IPS DF 19.7 (cell line): Measurements from ENCODE around the gene MROH9.

ENCODE experiments used
- DNase-seq: peaks from one replicate; pipeline ENCODE4 v3.0.0-alpha.2; 2013; ENCODE audit warnings: low read depth, low spot score

The MROH9 gene

DNA sequence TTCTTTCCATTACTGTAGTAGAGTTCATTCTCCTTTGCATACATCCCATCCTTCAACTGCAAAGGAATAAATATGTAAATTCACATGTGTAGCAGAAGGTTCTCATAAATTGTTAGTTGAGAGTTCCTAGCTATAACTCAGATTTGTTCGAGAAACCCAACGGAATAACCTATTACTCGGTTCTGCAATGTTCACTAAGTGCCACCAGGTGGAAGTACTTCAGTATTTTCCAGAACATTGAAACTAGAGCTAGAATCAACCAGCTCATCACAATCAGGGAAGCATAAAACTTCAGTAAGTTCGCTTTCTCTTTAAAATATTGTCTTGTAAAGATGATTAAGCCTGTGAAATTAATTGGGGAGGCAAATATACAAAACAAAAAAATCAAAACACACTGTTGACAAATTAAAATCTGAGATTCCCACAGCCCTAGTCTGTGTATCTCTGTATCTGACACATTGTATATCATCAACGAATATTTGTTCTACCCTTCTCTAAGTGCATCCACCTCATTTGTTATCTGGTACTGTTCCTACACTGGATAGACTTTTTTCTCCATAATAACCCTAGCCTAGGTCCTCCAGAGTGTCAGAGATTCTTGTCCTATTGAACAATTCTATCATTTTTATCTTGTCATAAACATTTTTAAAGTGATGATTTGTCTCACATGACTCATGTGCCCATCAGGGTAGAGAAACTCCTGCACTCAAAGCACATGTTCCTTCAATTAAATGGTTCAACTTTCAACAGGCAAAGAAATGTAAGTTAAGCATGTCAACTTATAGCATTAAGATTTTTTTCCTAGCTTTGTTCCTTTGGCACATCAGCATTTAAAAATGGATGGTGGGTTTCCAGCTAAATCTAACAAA, 31.9 kb downstream of the MROH9 start:
- DNase-seq, result no peak

DNA sequence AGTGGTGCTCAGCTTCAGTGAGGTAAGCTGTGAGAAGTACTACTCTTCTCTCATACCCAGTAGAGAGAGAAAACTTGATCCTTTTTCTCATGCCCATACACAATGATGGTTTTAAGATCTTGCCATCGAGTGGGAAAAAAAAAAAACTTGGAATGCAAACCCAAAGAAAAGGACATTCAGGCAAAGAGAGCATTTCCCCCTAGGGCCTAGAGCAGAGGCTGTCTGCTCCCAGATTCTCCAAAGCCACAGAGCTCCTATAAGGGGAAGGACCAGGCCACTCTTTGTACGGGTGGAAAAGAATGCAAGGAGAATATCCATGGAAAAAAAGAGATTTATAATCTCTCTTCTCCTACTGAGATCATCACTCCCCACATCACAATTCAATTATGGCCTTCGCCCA, 34.9 kb downstream of the MROH9 start:
- no peak for DNase-seq

DNA sequence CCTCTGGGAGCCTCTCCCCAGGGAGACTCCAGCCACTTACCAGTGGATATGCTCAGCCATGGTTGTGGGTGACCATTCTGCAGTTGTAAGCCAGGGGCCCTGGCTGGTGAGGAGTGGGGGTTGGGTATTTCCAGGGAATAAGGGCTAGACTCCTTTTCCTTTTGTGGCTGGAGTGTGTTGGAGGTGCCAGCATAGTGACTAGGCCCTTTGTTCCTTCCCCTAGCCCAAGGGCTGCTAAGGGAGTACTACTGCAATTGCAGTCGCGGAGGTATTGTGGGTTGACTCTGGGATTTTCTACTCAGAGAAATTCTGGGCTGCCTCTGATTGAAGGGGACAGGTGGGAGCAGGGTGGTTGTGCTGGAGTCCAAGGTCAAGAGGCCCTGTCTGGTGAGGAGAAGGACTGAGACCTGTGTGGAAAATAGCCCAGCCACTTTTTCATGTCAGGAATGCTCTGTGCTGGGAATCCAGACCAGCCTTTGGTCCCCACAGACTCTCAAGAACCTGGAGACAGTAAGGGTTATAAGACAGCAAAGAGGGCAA, 43.1 kb downstream of the MROH9 start:
- DNase-seq, result no peak

DNA sequence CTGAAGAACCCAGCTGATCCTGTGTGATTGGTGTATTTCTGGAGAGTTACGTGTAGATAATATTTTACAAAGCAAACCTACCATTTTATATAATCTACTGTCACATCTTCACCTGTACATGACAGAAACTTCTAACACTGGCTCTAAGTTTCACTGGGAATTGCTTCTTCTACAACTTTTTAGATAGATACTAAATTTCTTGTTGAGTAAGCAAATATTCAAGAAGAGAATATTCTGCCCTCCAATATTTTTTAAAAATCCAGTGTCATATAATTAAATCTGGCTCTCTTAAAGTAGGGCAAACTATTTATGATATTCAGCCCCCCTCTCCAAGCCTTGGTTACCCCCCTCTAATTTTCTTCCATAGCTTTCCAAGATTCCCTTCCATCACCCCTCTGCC, 50.1 kb downstream of the MROH9 start:
- DNase-seq, result no peak

DNA sequence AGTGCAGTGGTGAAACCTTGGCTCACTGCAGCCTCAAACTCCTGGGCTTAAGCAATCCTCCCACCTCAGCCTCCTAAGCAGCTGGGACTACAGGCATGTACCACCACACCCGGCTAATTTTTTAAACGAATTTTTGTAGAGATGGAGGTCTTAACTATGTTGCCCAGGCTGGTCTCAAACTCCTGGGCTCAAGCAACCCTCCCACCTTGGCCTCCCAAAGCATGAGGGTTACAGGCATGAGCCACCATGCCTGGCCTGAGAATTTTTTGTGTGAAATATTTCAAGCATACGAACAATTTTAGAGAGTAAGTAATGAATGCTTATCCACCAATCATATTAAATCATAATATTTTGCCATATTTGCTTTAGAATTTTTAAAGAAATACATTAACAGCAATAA, 51.6 kb downstream of the MROH9 start:
- DNase-seq, result no peak

DNA sequence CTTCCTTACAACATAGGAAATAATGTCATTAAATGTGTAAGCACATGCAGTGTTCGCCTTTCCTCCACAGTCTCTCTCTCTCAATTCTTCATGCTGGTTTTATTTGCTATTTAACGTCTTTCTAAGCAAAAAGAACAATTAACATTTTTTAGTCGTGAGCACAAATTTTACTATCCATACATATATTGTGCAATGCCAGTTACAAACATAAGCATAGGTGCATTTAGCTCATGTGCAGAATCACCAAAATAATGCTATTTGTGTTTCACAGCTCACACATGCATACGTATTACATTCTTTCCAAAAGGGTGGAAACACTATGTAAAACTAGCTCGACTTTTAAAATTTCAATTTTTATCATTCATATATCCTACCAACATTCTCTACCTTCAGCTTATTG, 52.1 kb downstream of the MROH9 start:
- DNase-seq, result no peak

DNA sequence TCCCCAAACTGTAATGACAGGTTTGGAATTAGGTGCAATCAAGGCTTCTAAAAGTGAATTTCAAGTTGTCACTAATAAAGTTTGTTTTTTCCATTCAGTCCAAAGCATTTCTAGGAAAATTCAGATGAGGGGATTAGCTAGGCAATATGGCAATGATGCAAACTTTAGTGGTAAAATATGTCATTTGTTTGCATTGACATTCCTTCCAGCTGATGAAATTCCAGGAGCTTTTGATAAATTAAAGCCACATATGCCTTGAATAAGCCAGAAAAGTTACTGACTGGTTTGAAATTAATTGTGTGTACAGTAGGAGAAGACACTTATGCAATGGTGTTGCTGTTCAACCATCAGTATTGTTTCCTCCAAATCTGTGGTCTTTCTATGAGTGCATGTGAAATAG, 57.8 kb downstream of the MROH9 start:
- no peak for DNase-seq

DNA sequence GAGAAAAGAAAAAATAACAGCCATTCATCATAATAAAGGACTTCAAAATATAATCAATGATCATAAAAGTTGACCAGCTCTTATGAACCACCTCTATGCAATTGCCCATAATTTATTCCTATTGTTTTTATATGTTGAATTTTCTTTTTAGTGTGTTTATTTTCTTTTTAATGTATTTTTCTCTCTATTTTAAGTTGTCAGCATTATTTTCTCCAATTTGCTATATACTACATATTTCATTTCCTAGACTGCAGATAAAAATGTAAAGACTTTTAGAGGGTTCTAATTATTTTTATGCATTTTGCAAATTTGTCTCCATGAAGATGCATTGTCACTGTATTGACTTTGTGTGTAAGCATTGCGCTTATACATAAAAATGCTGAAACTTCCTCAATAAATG, 58.4 kb downstream of the MROH9 start:
- no peak for DNase-seq

DNA sequence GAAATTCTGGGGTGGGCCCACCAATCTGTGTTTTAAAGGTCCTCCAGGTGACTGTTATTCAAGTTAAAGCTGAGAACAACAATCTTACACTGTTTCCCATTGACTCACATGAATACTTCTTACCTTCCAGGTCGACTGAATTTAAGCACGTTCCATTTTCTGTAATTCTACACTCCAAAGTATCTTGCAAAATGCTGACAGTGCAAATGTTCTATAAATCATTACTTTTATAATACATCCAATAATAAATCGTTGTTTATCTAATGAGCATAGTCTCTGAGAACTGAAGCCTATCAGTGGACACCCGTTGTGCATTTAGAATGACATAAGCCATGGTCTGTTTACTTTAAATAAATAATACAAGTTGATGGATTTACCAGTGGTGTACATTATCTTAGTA, 79.5 kb downstream of the MROH9 start:
- no peak for DNase-seq

DNA sequence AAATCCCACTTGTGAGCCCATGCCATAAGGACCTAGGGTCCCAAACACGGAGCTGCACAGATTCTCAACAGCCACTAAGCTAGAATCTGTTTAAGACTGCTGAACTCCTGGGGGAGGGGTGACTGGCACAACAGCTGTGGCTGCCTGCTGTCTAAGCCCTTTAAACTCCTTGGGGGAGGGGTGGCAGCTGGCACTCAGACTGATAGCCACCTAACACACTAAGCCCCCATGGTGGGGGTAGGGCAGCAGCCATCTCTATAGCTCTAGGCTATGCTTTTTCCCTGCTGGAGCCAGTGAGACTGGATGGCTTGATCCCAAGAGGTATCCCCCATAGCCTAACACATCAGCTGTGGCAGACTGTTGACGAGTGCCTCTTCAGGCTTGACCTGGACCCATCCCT, 82.1 kb downstream of the MROH9 start:
- no peak for DNase-seq

DNA sequence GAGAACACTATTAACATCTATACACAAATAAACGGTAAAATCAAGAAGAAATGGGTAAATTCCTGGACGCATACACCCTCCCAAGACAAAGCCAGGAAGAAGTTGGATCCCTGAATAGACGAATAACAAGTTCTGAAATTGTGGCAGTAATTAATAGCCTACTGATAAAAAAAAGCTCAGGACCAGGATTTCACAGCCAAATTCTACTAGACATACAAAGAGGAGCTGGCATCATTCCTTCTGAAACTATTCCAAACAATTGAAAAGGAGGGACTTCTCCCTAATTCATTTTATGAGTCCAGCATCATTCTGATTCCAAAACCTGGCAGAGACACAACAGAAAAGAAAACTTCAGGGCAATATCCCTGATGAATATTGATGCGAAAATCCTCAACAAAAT, 84.6 kb downstream of the MROH9 start:
- DNase-seq, result no peak

DNA sequence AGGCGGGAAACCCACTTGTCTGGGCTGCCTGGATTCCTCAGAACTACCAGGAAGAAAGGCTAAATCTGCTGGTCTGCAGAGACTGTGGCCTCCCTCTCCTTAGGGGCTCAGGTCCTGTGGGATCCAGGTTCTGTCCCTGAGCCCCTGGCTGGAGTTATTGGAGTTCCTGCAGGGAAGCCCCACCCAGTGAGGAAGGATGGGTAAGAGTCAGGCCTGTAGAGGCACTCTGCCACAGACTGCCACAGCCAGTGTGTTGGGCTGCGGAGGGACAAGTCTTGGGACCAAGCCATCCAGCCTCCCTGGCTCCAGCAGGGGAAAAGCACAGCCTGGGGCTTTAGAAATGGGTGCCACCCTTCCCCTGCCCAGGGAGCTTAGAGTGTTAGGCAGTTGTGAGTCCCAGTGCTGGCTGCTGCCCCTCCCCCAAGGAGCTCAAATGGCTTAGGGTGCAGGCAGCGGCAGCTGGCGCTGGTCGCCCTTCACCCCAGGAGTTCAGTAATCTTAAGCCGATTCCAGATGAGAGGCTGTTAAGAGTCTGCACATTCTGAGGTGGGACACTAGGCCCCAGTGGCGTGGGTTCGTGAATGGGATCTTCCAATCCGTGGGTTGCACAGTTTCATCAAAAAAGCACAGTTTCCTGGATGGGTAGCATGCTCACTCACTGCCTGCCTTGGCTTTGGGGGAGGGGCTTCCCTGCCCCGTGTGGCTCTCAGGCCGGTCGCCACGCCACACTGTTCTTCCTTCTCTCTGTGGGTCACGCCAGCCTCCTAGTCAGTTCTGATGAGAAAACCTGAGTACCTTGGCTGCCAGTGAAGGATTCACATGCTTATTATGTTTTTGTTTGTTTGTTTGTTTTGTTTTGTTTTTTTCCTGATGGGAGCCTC, 97.7 kb downstream of the MROH9 start:
- DNase-seq, result no peak

DNA sequence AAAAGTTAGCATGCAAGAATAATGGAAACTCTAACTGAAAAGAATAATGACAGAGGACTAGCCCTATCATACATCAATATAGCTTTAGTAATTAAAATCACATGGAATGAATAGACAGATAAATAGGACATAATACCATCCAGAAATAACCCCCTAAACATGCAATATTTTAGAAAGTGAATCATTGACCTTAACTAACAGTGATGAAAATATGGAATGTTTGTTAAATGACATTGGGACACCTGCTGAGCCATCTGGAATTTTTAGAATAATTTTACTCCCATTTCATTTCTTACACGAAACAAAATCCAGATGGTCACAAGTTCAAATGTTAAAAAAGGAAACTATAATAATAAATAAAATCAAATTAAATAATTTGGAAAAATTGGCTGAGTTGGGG, 102.3 kb downstream of the MROH9 start:
- DNase-seq, result no peak

DNA sequence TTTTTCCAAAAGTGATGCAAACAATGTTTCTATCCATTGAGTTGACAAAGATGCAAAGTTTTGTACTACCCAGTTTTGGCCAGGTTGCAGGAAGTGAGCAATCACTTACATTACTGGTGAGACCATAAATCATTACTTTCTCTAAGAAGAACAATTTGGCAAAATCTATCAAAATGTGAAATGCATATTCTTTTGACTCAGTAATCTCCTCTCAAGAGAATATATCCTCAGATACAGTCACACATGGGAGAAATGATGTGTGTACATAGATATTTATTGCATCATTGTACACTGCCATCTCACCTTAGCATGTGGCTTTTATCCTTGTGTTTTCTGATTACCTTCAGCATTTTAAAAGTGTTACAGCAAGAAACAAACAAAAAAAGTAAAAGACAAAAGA, 103.0 kb downstream of the MROH9 start:
- DNase-seq, result no peak

DNA sequence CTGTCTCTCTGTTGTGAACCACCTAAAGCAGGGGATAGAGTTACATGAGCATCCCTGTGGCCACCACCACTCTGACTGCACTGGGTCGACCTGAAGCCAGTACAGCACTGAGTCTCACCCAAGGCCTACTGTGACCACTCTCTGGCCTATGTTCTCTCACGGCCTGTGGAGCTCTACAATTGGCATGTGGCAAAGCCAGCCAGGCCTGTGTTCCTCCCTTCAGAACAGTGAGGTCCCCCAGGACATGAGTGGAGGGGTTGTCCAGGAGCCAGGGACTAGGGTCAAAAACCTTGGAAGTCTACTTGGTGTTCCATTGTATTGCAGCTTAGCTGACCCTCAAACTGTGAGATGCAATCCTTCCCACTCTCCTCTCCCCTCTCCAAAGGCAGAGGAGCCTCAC, 112.7 kb downstream of the MROH9 start:
- no peak for DNase-seq

DNA sequence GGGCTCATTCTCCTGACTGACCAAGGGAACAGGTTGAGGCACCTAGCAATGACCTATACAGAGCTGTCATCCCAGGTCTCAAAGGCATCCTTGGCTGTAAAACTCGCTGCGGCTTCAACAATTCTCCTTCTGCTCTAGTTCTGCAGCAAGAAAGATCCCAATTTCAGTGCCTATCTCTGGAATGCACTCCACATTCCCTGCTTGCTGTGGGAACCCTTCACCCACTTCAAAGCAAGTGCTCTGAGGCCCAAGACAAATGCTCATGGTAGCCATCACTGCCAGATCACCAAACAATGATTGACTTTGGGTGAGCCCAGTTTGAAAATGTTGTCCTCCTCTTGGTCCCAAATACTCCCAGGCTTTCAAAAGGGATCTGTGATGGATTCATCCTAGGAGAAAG, 117.6 kb downstream of the MROH9 start:
- no peak for DNase-seq

DNA sequence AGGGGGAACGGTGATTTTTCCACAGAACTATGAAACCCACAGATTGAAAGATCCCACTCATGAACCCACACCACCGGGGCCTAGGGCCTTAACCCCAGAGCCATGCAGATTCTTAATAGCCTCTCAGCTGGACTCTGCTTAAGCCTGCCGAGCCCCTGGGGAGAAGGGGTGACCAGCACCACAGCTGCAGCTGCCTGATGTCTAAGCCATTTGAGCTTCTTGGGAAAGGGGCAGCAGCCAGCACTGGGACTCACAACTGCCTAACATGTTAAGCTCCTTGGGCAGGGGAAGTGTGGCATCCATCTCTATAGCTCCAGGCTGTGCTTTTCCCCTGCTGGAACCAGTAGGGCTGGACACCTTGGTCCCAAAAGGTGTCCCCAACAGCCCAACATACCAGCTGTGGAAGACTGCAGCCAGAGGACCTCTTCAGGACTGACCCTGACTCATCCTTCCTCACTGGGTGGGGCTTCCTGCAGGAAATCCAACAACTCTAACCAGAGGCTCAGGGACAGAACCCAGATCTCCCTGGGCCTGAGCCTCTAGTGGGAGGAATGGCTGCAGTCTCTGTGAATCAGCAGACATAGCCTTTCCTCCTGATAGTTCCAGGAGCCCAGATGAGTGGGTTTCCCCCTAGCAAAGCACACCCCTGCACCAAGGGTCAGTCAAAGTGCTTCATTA, 120.8 kb downstream of the MROH9 start:
- no peak for DNase-seq

DNA sequence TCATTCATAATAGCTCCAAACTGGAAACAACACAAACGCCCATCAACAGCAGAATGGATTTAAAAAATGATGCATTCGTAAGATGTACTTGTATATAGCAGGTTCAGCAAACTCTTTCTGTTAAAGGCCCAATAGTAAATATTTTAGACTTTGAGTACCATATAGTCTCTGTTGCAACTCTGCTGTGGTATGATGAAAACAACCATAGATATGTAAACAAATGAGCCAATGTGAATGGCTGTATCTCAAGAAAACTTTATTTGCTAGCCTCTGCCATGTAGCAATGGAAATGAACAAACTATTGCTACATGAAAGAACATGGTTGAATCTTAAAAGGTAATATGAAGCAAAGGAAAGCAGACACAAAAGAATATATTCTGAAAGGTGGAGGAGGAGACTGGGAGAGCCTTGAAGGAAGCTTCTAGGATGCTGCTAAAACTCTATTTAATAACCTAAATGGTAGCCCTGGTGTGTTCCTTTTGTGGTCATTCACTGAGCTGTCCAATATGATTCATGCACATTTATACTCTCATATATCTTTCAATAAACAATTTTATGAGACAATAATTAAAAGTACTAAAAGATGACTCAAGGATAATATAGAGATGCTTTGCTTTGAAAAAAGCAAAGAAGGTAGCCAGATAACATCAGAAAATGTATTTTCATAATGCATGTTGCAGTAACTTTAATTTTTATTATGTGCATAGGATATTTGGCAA, 126.2 kb downstream of the MROH9 start:
- no peak for DNase-seq

DNA sequence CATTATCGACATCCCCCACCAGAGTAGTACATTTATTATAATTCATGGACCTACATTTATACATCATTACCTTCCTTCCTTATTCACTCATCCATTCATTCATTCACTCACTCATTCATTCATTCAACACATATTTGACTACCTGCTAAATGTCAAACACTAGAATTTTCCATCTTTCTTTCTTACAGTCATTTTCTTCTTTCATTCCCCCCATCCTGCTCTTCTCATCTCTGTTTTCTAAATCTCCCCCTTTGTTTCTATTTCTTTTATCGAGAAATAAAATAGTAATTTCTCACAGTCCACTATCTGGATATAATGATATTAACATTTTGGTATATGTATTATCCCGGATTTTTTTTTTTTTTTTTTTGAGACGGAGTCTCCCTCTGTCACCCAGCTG, 127.6 kb downstream of the MROH9 start:
- DNase-seq, result no peak

DNA sequence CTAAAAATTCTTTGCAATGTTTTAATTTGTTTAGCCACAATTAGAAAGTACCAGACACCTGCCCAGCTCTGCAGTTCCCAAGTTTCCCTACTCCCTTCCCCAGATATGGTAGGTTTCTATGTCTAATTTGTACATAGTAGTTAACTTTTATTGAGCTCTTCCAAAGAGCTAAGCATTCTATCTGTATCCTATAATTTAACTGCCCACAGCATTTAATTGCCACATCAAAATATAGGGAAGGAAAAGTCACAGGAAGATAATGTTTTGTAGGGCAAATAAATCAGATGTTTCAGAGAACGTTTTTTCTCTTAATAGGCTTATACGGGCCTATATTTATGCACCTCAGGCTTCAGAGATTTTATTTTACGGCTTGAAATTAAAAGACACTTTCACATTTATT, 139.7 kb downstream of the MROH9 start:
- no peak for DNase-seq

DNA sequence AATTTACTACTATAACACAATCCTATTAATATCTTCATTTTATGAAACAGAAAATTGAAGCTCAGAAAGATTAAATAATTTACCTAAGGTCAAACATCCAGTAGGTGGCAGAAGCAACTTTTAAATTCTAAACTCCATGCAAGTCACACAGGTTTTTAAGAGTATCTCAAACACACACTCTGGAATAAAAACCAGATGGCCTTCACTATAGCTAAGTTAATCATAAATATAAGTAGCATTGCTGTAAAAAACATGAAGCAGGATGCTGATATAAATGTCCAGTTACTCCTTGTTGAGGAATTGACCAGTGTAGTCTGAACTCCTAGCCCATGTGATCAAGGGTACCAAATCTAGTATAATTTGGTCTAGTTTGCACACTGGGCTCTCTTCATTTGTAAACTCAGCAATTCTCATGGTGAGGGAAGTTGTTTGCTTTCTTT, 146.0 kb downstream of the MROH9 start:
- DNase-seq, result no peak
